HG02973 (cell line): ENCODE measurements around the gene ARHGAP19.

Experiments used
- ATAC-seq: cut with Tn5 transposase; IDR thresholded peaks from one replicate; pipeline ENCODE4 v1.9.1; 2021; ENCODE audit warnings: moderate library complexity; ENCODE audit not compliant: unreplicated experiment

Gene ARHGAP19

DNA sequence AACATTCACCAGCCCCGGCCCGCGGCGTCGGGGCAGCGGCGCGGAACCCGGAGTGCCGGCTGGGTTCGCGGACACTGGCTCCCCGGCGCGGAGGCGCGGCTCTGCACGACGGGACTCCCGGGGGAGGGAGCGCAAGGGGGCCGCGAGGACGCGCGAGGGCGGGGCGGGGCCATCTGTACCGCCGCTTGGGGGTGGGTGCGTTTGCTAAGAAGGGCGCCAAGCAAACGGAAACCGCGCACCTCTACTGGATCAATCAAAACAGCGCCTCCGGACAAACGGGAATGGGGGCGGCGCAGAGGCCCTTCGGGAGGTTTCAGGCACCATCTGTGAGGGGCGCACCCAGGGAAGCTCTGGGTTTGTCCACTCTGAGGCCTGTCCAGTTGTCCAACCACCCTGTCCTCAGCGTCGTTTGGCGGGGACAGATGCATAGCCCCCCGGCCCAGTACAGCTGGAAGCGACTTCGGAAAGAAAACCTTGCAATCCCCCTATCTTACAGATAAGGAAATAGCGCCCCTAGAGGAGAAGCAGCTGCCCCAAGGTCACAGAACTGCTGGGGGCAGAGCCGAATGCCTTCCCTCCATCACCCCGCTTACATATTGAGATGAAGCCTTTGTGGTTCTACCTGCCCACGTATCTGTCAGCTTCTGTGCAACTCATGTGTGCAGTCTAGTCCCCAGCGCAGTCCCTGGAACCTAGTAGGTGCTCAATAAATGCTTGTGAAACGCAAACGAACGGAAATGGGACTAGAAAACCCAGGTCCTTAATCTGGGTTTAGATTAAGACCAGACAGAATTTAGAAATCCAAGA lies 96.0 kb downstream of the ARHGAP19 start:
- ATAC-seq, result no peak

- no peak for ATAC-seq
Measured at GRCh38 chr10:97195706-97196222, 96.7 kb downstream of the ARHGAP19 start.

DNA sequence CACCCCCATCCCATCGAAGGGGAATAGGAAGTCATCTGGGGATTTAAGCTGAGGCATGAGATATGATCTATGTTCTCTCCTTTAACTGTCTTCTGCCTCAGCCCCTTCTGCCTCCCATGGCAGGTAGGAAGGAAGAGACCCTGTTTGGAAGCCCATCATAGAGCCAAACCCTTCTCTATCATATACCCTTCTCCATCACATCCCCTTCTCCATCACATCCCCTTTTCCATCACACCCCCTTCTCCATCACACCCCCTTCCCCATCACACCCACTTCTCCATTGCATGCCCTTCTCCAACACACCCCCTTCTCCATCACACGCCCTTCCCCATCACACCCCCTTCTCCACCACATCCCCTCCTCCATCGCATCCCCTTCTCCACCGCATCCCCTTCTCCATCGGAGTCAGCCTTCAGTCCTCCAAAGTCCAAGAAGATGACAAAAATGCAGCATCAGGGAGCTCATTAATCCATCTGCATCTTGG lies 99.4 kb downstream of the ARHGAP19 start:
- no peak for ATAC-seq

GRCh38 chr10:97190450-97190849 lies 102.0 kb downstream of the ARHGAP19 start:
- ATAC-seq, result no peak

- ATAC-seq, result no peak
Measured at GRCh38 chr10:97188261-97188711, 104.2 kb downstream of the ARHGAP19 start.

GRCh38 chr10:97186911-97187310 lies 105.5 kb downstream of the ARHGAP19 start:
- ATAC-seq, result no peak

DNA sequence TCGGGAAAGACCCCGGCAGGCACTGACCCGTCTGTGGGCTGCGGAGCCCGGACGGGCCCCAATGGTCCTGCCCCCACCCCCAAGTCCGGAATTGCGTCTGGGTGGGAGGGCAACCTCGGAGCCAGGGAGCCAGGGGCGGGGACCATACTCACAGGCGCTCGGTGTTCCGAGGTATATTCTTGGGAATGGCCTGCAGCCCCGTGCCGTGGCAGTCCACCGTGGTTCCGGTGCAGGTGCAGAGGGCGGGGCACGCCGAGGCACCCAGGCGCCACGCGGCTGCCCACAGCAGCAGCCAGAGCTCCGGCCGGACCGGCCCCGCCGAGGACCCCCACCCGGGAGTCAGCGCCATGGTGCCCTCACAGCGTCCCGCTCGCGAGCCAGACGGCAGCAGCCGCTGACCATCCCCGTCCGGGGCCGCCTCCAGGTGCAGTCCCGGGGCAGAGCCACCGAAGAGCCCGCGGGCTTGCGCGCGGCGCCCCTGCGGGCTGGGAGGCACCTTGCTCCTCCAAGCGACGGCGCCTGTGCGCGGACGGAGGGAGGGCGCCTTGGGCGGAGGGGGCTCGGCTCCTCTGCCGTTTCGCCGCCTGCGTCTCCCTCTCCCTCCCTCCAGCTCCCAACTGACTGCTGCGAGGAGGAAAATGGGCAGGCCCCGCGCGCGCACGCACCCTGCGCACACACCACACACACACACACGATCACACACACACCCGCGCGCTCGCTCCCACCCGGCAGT lies 106.9 kb downstream of the ARHGAP19 start, which contains the start of gene SLIT1:
Gene SLIT1 (minus strand): TSS at position 634 of the 733 bp plus-strand sequence. CDS start 285 bp downstream, at position 349.
- ATAC-seq, result no peak

- ATAC-seq, result no peak
Measured at GRCh38 chr10:97184971-97185325, 107.5 kb downstream of the ARHGAP19 start.

- no peak for ATAC-seq
Measured at GRCh38 chr10:97183314-97183713, 109.1 kb downstream of the ARHGAP19 start.

GRCh38 chr10:97182288-97182990 lies 110.0 kb downstream of the ARHGAP19 start:
- no peak for ATAC-seq

DNA sequence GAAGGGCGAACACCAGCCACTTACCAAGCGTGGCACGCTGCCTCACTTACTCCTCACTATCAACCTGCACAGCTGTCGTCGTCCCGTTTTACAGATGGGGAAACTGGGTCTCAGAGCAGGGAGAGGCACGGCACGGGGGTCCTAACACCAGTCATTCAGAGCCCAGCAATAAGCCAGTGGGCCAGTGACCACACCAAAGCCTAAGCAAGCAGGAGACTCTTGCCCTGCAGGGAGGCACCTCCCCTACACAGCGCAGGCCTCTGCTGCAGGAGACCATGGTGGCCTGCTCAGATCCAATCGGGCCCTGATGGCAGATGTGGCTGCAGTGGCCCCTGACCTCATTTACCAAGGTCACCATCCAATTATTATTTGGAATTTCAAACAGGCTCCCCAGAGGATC lies 111.5 kb downstream of the ARHGAP19 start:
- no peak for ATAC-seq

- ATAC-seq, result no peak
Measured at GRCh38 chr10:97180363-97180755, 112.1 kb downstream of the ARHGAP19 start.

DNA sequence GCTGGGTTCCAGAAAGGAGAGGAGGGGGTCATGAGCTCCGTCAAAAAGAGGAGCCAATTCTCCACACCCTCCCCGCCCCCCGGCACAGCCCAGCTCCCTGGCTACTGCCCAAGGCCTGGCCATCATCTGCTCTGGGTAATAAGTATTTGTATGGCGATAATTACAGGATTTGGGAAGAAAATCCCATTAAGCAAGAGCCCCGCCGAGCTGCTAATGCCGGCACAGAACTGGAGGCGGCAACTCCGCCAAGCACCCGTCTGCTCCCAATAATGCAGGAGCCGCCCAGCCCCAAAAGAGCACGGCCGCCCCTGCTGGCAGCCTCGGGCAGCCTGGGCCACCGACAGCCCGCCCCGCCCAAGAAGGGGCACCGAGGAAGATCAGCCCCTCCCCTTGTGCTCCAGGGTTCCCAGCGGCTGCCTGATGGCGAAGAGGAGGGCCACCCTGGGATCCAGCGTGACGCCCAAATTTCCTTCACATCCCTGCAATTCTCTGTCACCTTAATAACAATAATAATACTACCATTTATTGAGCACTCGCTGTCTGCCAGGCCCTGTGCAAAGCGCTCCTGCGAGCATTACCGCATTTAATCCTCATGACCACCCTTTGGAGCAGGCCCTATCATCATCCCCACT lies 112.6 kb downstream of the ARHGAP19 start:
- no peak for ATAC-seq

DNA sequence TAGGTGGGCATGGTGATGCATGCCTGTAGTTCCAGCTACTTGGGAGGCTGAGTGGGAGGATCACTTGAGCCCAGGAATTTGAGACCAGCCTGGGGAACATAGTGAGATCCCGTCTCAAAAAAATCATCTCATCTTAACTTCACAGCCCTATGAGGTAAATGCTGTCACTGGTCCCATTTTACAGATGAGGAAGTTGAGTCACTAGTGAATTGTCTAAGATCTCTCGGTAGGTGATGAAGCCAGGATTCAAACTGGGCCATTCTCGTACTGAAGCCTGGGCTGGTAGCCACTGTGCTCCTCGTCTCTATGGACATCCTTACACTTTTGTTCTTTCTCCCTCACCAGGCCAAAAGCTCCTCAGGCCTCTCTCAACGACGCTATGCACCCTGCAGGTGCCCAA lies 113.1 kb downstream of the ARHGAP19 start:
- ATAC-seq, result no peak

DNA sequence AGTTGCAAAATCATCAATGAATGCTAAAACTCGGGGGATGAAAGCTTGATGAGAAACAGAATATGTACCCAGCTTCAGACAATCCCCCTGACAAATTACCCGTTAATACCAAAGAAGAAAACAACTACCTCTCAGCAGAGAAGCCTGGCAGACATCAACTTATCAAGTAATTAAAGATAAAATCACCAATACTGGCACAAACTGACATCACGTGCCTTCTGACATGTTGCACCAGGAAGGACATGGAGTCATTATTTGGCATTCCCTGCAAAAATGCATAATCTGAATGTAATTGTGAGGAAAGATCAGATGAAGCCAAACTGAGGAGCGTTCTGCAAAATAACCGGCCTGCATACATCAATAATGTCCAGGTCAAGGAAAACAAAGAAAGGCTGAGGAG lies 114.4 kb downstream of the ARHGAP19 start:
- ATAC-seq, result no peak

DNA sequence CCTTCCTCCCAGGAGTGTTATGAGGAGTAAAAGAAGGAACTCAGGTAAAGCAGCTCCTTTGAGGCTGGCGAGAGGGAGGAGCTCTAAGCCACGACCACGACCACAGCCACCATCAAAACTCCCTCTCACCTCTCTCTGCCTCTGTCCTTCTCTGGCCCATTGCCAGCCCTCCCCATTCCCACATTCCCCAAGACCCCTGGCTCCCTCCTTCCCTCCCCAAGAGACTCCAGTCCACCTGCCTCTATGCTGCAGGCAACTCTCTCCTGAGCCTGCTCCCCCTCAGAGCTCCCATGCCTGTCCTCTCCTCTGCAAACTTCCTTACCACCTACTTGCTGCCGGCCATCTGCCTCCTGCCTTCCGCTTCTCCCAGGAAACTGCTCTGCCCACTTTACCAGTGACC lies 116.2 kb downstream of the ARHGAP19 start:
- no peak for ATAC-seq

DNA sequence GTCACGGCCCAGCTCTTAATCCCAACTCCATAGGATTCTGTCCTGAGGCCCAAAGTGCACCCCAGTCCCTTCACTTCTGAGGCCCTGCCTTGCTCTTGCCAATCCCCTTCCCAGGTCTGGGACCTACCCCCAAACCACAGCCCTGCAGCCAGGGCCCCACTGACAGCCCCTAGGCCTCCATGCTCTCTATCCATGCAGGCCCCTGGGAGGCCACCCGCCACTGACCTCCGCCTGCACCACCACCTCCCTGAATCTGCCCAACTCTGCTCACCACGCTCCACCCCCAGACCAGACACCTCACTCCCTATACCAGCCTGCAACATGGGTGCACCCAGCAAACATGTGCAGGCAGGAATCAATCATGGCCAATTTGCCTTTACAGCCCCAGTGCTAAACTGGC lies 116.9 kb downstream of the ARHGAP19 start:
- ATAC-seq, result no peak

- ATAC-seq, result no peak
Measured at GRCh38 chr10:97174941-97175340, 117.5 kb downstream of the ARHGAP19 start.

DNA sequence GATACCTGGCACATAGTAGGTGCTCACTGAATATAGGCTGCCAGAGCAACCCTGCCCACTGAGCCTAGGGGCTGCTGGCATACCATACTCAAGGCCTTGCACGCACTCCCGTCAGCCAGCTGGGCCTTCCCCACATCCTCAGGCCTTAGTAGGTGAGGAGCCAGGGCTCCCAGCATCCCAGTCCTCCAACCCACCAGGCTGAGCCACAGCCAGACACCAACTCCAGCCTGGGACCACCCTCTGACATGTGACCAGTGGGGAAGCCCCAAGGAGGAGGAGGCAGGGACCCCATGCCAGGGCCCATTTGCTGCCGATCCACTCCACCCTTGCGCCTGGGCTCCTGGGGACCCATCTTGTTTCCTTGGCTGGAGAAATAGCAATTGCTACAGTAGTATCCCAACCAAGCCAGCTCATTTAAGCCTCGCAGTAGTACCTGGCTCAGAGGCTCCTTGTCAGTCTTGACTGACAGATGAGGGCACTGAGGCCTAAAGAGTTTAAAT lies 118.1 kb downstream of the ARHGAP19 start:
- ATAC-seq, result no peak

DNA sequence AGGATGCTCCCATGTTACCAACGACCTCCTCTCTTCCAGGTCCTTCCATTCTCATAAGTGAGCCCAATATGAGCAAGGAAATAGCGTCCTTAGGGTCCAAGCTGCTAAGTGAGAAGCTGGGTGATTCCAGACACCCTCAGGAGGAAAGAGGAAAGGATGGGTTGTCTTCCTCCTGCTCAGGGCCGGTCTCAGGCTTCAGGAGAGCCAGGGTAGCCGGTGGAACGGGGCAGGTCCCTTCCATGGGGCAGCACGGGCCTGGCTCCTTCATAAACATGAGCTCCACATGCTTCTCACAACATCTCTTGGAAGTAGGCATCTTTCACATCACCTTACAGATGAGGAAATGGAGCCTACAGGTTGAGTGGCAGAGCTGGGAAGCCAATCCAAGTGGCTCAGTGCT lies 119.4 kb downstream of the ARHGAP19 start:
- no peak for ATAC-seq
